Activated T-helper 1 cell treated with anti-CD3 and anti-CD28 coated beads, Interleukin-12 subunit alpha, Interleukin-12 subunit beta, Interleukin-2, Interleukin-4 antibody, amounts not matched to agents 30 ng/mL and 10 ng/mL and 1 ng/mL, durations not matched to agents 14 hours and 24 hours and 36 hours (primary cell): ENCODE data around the gene MAP3K6. TPM values are rescaled to one million over a fixed set of nuclear protein-coding genes. Genes with fewer than 3 reads are reported as not detected.
"Not testable (repeated sequence)": the region's sequence is repeated elsewhere in the genome, so short reads cannot be mapped to it uniquely, and the experiment has no call there.

Source experiments
- DNase-seq: peaks from one replicate; pipeline ENCODE4 v3.0.0; 2021; ENCODE audit warnings: low spot score
- H3K27ac Mint-ChIP-seq: one replicate; pipeline ENCODE4 v1.8.0; 2021; ENCODE audit warnings: mild to moderate bottlenecking, mixed read lengths
- H3K27me3 Mint-ChIP-seq: one replicate; pipeline ENCODE4 v1.8.0; 2022; ENCODE audit warnings: mild to moderate bottlenecking, moderate library complexity, mixed read lengths; ENCODE audit not compliant: insufficient read depth
- H3K36me3 Mint-ChIP-seq: one replicate; pipeline ENCODE4 v1.8.0; 2021; ENCODE audit warnings: low read depth, mixed read lengths
- H3K4me1 Mint-ChIP-seq: one replicate; pipeline ENCODE4 v1.8.0; 2021; ENCODE audit warnings: low read depth, mixed read lengths
- H3K4me3 Mint-ChIP-seq: one replicate; pipeline ENCODE4 v1.8.0; 2021; ENCODE audit warnings: mild to moderate bottlenecking, moderate library complexity, mixed read lengths
- H3K9me3 Mint-ChIP-seq: one replicate; pipeline ENCODE4 v1.8.0; 2021; ENCODE audit warnings: mixed read lengths
- intact Hi-C: fragments of 100-400 bp; cut with micrococcal nuclease; formaldehyde crosslinking; loops from one replicate; pipeline ENCODE4 v1.15.1; 2024
- total RNA-seq: library from RNA; stranded (reverse); gene quantifications from 2 replicates; pipeline ENCODE4 v1.2.3, GENCODE V29; 2022

Gene MAP3K6, protein sequence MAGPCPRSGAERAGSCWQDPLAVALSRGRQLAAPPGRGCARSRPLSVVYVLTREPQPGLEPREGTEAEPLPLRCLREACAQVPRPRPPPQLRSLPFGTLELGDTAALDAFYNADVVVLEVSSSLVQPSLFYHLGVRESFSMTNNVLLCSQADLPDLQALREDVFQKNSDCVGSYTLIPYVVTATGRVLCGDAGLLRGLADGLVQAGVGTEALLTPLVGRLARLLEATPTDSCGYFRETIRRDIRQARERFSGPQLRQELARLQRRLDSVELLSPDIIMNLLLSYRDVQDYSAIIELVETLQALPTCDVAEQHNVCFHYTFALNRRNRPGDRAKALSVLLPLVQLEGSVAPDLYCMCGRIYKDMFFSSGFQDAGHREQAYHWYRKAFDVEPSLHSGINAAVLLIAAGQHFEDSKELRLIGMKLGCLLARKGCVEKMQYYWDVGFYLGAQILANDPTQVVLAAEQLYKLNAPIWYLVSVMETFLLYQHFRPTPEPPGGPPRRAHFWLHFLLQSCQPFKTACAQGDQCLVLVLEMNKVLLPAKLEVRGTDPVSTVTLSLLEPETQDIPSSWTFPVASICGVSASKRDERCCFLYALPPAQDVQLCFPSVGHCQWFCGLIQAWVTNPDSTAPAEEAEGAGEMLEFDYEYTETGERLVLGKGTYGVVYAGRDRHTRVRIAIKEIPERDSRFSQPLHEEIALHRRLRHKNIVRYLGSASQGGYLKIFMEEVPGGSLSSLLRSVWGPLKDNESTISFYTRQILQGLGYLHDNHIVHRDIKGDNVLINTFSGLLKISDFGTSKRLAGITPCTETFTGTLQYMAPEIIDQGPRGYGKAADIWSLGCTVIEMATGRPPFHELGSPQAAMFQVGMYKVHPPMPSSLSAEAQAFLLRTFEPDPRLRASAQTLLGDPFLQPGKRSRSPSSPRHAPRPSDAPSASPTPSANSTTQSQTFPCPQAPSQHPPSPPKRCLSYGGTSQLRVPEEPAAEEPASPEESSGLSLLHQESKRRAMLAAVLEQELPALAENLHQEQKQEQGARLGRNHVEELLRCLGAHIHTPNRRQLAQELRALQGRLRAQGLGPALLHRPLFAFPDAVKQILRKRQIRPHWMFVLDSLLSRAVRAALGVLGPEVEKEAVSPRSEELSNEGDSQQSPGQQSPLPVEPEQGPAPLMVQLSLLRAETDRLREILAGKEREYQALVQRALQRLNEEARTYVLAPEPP (N-terminal part only)
- 11.2 and 13.7 TPM in 2 replicates for total RNA-seq

GRCh38 chr1:27366411-27367159 lies at the start of gene MAP3K6:
Gene MAP3K6 (minus strand): TSS chr1:27366961. CDS start chr1:27366597, 364 bp downstream.
- DNase-seq = peak; percentile 46
- peak within 1 kb of the TSS; percentile 86 for H3K27ac Mint-ChIP-seq
- intact Hi-C loops = loop anchor here (1.0 kb wide), 1 partner anchor 445 kb away; the partner anchor contains the start of gene NUDC
- H3K4me3 Mint-ChIP-seq = peak within 1 kb of the TSS; percentile 90
- H3K4me1 Mint-ChIP-seq = peaks cover 38% of the 10 kb centered on the region
- H3K9me3 Mint-ChIP-seq = no peaks in the 10 kb centered on the region
- no peaks in the 10 kb centered on the region for H3K27me3 Mint-ChIP-seq
- H3K36me3 Mint-ChIP-seq = no peaks in the 10 kb centered on the region

GRCh38 chr1:27414091-27414490 lies 47.3 kb upstream of the MAP3K6 start:
- H3K4me1 Mint-ChIP-seq = peaks cover 40% of the 10 kb centered on the region
- intact Hi-C loops = no loop called here
- no peak overlapping the region for H3K27ac Mint-ChIP-seq
- H3K9me3 Mint-ChIP-seq = no peaks in the 10 kb centered on the region
- H3K4me3 Mint-ChIP-seq = no peak overlapping the region
- no peak for DNase-seq
- H3K27me3 Mint-ChIP-seq = no peaks in the 10 kb centered on the region
- H3K36me3 Mint-ChIP-seq = peaks cover 60% of the 10 kb centered on the region

- Mint-ChIP-seq H3K9me3 (no peaks in the 10 kb centered on the region), H3K36me3 (peaks cover 62% of the 10 kb centered on the region), H3K4me1 (peaks cover 29% of the 10 kb centered on the region)
These were observed 46.2 kb upstream of the MAP3K6 start for GRCh38 chr1:27413004-27413403.

DNA sequence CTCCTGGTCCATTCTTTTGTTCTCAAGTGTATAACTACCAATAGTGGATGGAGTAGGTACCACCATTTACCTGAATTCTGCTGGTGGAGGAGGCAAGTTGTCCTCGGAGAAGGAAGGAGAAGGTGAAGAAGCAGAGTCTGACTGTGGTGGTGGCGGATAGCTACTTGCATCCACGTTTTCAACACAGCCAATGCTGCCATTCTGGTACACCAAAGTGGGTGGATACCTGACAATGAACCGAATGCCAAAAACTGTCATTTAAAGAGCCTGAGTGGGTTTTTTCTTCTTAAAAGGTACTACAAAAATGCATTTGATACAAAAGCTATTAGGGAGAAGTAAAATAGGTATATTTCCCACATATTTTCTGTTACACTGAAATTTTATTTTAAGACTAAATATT lies 45.7 kb upstream of the MAP3K6 start:
- Mint-ChIP-seq H3K27ac (no peak overlapping the region), H3K4me1 (peaks cover 27% of the 10 kb centered on the region), H3K4me3 (no peak overlapping the region), H3K27me3 (no peaks in the 10 kb centered on the region), H3K9me3 (no peaks in the 10 kb centered on the region), H3K36me3 (peaks cover 65% of the 10 kb centered on the region)
- intact Hi-C loops = no loop called here
- no peak for DNase-seq

More at GRCh38 chr1:27413004-27413403, 46.2 kb upstream of the MAP3K6 start:
- no peak for DNase-seq
- no peaks in the 10 kb centered on the region for H3K27me3 Mint-ChIP-seq
- intact Hi-C loops = no loop called here
- no peak overlapping the region for H3K4me3 Mint-ChIP-seq
- no peak overlapping the region for H3K27ac Mint-ChIP-seq

DNA sequence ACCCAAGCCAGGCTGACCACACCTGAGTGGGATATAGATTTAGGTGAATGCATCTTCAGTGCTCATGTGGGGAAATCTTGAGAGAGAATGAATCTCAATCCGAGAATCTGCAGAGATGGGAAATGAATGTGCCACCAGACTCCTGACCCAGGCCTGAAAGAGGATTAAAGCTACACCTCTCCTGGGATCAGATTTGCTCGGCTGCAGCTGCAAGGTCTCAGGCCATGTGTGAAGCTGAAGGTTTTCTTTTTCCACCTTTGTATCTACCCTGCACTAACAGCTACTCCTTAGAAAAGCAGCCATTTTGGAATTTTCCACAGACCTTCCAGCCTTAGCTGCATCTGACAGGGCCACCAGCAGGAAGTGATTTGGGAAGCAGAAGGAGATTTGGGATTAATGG lies 43.9 kb upstream of the MAP3K6 start:
- Mint-ChIP-seq H3K27ac (peak overlapping the region; percentile 44), H3K9me3 (no peaks in the 10 kb centered on the region), H3K27me3 (no peaks in the 10 kb centered on the region), H3K4me3 (no peak overlapping the region), H3K4me1 (peaks cover 9% of the 10 kb centered on the region), H3K36me3 (peaks cover 59% of the 10 kb centered on the region)
- no peak for DNase-seq
- intact Hi-C loops = no loop called here

DNA sequence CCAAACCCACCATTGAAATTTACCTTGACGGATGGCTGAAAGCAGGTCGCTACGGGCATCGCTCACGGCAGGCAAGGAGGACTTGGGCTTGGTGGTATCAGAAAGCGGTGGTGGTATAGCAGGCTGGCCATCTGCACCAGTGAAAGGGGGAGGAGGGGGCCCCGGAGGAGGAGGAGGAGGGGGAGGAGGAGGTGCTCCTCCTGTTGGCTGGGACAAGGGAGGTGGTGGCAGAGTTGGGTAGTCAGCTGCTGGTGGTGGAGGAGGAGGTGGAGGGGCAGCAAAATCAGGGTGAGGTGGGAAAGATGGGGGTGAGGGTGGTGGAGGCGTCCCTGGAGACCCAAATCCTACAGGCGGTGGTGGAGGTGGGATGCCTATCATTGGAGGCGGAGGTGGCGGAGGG lies 42.9 kb upstream of the MAP3K6 start:
- peaks cover 51% of the 10 kb centered on the region for H3K36me3 Mint-ChIP-seq
- H3K4me1 Mint-ChIP-seq = peaks cover 6% of the 10 kb centered on the region
- no peaks in the 10 kb centered on the region for H3K27me3 Mint-ChIP-seq
- H3K4me3 Mint-ChIP-seq = no peak overlapping the region
- no peak overlapping the region for H3K27ac Mint-ChIP-seq
- H3K9me3 Mint-ChIP-seq = no peaks in the 10 kb centered on the region
- intact Hi-C loops = no loop called here
- no peak for DNase-seq

DNA sequence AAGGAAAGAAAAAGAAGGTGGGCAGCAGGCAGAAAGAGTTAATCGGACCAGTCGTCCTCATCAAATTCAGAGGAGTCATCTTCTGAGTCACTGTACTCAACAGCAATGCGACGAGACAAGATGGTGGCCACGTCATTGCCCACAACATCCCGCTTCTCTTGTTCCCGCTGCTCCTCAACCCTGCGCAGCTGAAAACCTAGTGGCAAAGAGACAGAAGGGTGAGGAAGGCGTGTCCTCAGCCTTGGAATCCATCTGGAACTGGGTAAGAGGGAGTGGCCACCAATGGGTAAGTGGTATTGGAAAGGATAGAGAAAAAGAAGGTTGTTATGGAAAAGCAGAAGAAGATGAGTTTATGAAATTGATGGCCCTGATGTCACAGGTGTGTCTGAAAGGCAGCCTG lies 41.4 kb upstream of the MAP3K6 start:
- Mint-ChIP-seq H3K4me3 (no peak overlapping the region), H3K9me3 (no peaks in the 10 kb centered on the region), H3K4me1 (peaks cover 12% of the 10 kb centered on the region), H3K27me3 (no peaks in the 10 kb centered on the region), H3K27ac (peak overlapping the region; percentile 58), H3K36me3 (peaks cover 45% of the 10 kb centered on the region)
- intact Hi-C loops = no loop called here
- DNase-seq = no peak

DNA sequence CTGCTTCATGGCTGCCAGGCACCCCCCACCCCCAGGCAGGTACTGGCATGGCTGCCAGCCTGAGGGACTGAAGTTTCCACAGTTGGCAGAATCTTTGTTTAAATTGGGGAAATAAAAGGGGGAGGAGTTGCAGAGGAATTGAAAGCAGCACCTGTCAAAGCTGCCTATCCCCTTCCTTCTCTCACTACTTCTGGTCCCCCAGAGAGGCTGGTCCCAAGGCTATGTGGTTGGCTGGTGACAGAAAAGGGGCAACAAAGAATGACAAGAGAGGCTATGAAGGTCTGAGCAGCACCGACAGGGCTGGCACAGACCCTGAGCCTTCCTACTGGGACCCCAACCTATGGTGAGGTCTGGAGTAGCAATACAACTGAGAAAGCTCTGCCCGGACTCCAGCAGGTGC lies 40.0 kb upstream of the MAP3K6 start:
- peaks cover 12% of the 10 kb centered on the region for H3K4me1 Mint-ChIP-seq
- H3K9me3 Mint-ChIP-seq, H3K27ac Mint-ChIP-seq, DNase-seq, intact Hi-C loops, H3K27me3 Mint-ChIP-seq, H3K4me3 Mint-ChIP-seq: not testable (repeated sequence)
- H3K36me3 Mint-ChIP-seq = peaks cover 38% of the 10 kb centered on the region

- intact Hi-C loops = no loop called here
- peaks cover 12% of the 10 kb centered on the region for H3K4me1 Mint-ChIP-seq
- H3K27me3 Mint-ChIP-seq = no peaks in the 10 kb centered on the region
- no peak overlapping the region for H3K27ac Mint-ChIP-seq
- H3K36me3 Mint-ChIP-seq = peaks cover 37% of the 10 kb centered on the region
- DNase-seq = no peak
- no peaks in the 10 kb centered on the region for H3K9me3 Mint-ChIP-seq
- H3K4me3 Mint-ChIP-seq = no peak overlapping the region
These were observed 39.6 kb upstream of the MAP3K6 start for GRCh38 chr1:27406362-27406680.

DNA sequence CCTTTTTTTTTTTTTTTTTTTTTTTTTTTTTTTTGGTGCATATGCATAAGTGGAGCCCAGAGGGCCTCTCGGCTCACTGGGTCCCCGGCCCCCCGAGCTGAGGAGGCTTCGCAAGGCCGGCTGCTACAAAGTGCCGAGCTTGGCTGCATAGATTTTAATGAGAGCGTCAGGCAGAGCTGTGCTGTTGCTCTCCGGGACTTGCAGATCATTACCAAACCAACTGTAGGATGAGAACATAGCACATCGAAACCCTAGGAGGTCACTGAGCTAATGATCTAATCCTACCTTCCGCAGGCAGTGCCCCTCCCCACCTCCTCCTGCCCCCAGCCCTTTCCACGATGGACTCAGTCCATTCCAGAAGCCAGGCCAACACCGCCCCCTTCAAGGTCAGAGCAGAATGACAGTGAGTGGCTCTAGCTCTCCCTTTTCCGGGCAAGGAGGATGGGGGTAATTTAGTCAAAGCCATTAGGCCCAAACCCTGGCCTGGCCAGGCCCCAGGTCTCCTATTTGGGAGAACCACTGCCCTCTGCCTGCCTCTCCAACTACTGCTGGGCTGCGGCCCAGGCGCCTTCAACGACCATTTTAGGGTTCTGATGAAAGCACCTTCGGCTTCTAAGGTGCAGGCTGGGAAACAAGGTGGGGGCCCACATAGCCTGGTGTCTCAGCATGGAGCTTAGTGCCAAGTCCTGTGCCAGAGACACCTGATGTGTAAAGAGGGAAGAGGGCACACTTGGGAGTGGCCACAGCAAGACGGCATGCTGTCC lies 39.0 kb upstream of the MAP3K6 start:
- DNase-seq, H3K27me3 Mint-ChIP-seq, H3K9me3 Mint-ChIP-seq, H3K4me1 Mint-ChIP-seq, H3K27ac Mint-ChIP-seq, intact Hi-C loops, H3K4me3 Mint-ChIP-seq: not testable (repeated sequence)
- peaks cover 31% of the 10 kb centered on the region for H3K36me3 Mint-ChIP-seq

- H3K4me3 Mint-ChIP-seq = no peak overlapping the region
- H3K4me1 Mint-ChIP-seq = peaks cover 6% of the 10 kb centered on the region
- peaks cover 28% of the 10 kb centered on the region for H3K36me3 Mint-ChIP-seq
- intact Hi-C loops = no loop called here
- no peak for DNase-seq
- no peaks in the 10 kb centered on the region for H3K27me3 Mint-ChIP-seq
- no peak overlapping the region for H3K27ac Mint-ChIP-seq
- H3K9me3 Mint-ChIP-seq = no peaks in the 10 kb centered on the region
These were observed 38.3 kb upstream of the MAP3K6 start for GRCh38 chr1:27405074-27405473.
